Measurements from ENCODE around the gene SESN1. TPM values are rescaled to one million over a fixed set of nuclear protein-coding genes. Genes with fewer than 3 reads are reported as not detected.
"Not testable (repeated sequence)": the region's sequence is repeated elsewhere in the genome, so short reads cannot be mapped to it uniquely, and the experiment has no call there.

SESN1 gene
- total RNA-seq, 4 donors from 2014 or later = 73.3 to 253 (median 128) TPM

GRCh38 chr6:109087661-109088264, 6.9 kb downstream of the SESN1 start:
- peaks cover 0 to 11% of the 10 kb centered on the region in 2 donors for H3K36me3 ChIP-seq
- peak overlapping the region; percentile 93 to 98 (median 96) for H3K27ac ChIP-seq
- no peak for TF ChIP-seq POLR2A (IDR thresholded peaks at IDR 0.05)
- no peak for TF ChIP-seq CTCF (IDR thresholded peaks at IDR 0.05 in 4 of 5, conservative IDR thresholded peaks at IDR 0.05 in 1 of 5)
- H3K27me3 ChIP-seq = no peaks in the 10 kb centered on the region
- H3K4me1 ChIP-seq = peaks cover 48 to 81% of the 10 kb centered on the region in 2 donors
- ATAC-seq (no peak), DNase-seq (no peak)
- peak overlapping the region in 1 of 4 donors; percentile 88 for H3K4me3 ChIP-seq
- in situ Hi-C loops (cut with MboI; ENCODE audit: low sequenced_read_pairs in 4 of 4) (loop anchor here in 2 of 4 donors (10.0 to 25.0 kb wide), 2 partner anchors 73 to 425 kb away; no protein-coding TSS in a partner anchor), intact Hi-C loops (cut with DNase I; ENCODE audit: low total_unique reads) (no loop called here)
- no peaks in the 10 kb centered on the region for H3K9me3 ChIP-seq

- H3K9me3 ChIP-seq; H3K27me3 ChIP-seq; intact Hi-C loops (cut with DNase I; ENCODE audit: low total_unique reads): not testable (repeated sequence)
- peaks cover 78 to 83% of the 10 kb centered on the region in 2 donors for H3K4me1 ChIP-seq
- peak overlapping the region in 2 of 4 donors; percentile 17 to 18 for H3K4me3 ChIP-seq
- ATAC-seq (peak; percentile 25 to 28), DNase-seq (peak; percentile 68 to 85)
- in situ Hi-C loops (cut with MboI; ENCODE audit: low sequenced_read_pairs in 4 of 4) = loop anchor here in 2 of 4 donors (10.0 to 25.0 kb wide), 2 partner anchors 69 to 422 kb away; no protein-coding TSS in a partner anchor
- H3K36me3 ChIP-seq = peaks cover 0 to 11% of the 10 kb centered on the region in 2 donors
- peak overlapping the region; percentile 93 to 98 (median 96) for H3K27ac ChIP-seq
These were observed 10.5 kb downstream of the SESN1 start for GRCh38 chr6:109084146-109084545.

- in situ Hi-C loops (cut with MboI; ENCODE audit: low sequenced_read_pairs in 4 of 4) = loop anchor here in 2 of 4 donors (10.0 to 25.0 kb wide), 2 partner anchors 69 to 421 kb away; no protein-coding TSS in a partner anchor
- H3K9me3 ChIP-seq = no peaks in the 10 kb centered on the region
- peaks cover 79 to 83% of the 10 kb centered on the region in 2 donors for H3K4me1 ChIP-seq
- no peaks in the 10 kb centered on the region for H3K27me3 ChIP-seq
- H3K4me3 ChIP-seq = peak overlapping the region in 3 of 4 donors; percentile 8 to 18 (median 17)
- no peak for DNase-seq
- peaks cover 0 to 11% of the 10 kb centered on the region in 2 donors for H3K36me3 ChIP-seq
- intact Hi-C loops (cut with DNase I; ENCODE audit: low total_unique reads) = loop anchor here (2.0 kb wide), 1 partner anchor 299 kb away; the partner anchor contains the start of gene CD164
- H3K27ac ChIP-seq = peak overlapping the region; percentile 93 to 98 (median 96)
- peak; percentile 65 to 74 for ATAC-seq
- TF ChIP-seq POLR2A (IDR thresholded peaks at IDR 0.05) (peak in 1 of 2 donors; percentile 14), CTCF (IDR thresholded peaks at IDR 0.05 in 4 of 5, conservative IDR thresholded peaks at IDR 0.05 in 1 of 5) (no peak)
These were observed 11.0 kb downstream of the SESN1 start for GRCh38 chr6:109083657-109084056.

- H3K27me3 ChIP-seq = no peaks in the 10 kb centered on the region
- in situ Hi-C loops (cut with MboI; ENCODE audit: low sequenced_read_pairs in 4 of 4) = loop anchor here in 2 of 4 donors (10.0 to 25.0 kb wide), 2 partner anchors 67 to 420 kb away; no protein-coding TSS in a partner anchor
- ATAC-seq (peak; percentile 66 to 67), DNase-seq (peak; percentile 24 to 63)
- intact Hi-C loops (cut with DNase I; ENCODE audit: low total_unique reads) = loop anchor here (2.0 kb wide), 1 partner anchor 301 kb away; the partner anchor contains the start of gene CD164
- peaks cover 0 to 11% of the 10 kb centered on the region in 2 donors for H3K36me3 ChIP-seq
- peaks cover 82 to 83% of the 10 kb centered on the region in 2 donors for H3K4me1 ChIP-seq
- TF ChIP-seq CTCF (IDR thresholded peaks at IDR 0.05 in 4 of 5, conservative IDR thresholded peaks at IDR 0.05 in 1 of 5) (peak in 3 of 5 experiments; percentile 50 to 60 (median 53)), POLR2A (IDR thresholded peaks at IDR 0.05) (peak; percentile 42 to 68)
- no peaks in the 10 kb centered on the region for H3K9me3 ChIP-seq
- H3K4me3 ChIP-seq = peak overlapping the region; percentile 1 to 39 (median 22)
- peak overlapping the region; percentile 93 to 98 (median 96) for H3K27ac ChIP-seq
These were observed 12.5 kb downstream of the SESN1 start for GRCh38 chr6:109082188-109082577.
